ENCODE data around the gene RICTOR.

DNA sequence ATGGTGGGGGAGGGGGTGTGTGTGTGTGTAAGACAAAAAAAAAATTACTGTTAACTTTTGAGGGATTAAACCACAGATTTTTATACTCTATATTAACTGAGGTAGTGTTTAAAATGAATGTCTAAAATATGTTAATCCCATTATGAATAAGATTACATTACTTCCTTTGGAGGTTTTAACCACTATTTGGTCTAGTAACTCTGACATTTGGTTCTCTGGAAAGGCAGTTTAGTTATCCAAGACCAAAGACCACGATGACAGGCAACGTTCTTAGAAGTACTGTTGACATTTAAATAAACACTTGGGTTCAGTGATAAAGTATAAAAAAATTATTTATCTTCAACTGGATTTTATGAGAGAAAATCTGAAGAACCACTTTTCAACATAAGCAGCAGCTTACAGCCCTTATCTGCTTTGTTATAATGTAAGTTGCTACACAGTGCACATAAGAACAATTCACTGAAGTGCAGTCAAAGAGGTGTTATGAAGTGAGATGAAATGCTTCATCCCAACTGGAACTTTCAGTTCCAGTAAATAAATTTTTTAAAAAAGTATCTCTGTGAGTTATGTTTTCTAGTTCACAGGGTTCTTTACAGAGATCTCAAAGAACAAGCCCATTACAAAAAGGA lies 133.9 kb downstream of the RICTOR start:
- TF ChIP-seq, protein P1, sequence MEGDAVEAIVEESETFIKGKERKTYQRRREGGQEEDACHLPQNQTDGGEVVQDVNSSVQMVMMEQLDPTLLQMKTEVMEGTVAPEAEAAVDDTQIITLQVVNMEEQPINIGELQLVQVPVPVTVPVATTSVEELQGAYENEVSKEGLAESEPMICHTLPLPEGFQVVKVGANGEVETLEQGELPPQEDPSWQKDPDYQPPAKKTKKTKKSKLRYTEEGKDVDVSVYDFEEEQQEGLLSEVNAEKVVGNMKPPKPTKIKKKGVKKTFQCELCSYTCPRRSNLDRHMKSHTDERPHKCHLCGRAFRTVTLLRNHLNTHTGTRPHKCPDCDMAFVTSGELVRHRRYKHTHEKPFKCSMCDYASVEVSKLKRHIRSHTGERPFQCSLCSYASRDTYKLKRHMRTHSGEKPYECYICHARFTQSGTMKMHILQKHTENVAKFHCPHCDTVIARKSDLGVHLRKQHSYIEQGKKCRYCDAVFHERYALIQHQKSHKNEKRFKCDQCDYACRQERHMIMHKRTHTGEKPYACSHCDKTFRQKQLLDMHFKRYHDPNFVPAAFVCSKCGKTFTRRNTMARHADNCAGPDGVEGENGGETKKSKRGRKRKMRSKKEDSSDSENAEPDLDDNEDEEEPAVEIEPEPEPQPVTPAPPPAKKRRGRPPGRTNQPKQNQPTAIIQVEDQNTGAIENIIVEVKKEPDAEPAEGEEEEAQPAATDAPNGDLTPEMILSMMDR (IDR thresholded peaks at IDR 0.05; ENCODE audit: low read length): no peak
- no peak for TF ChIP-seq EZH2 (IDR thresholded peaks at IDR 0.05; ENCODE audit: borderline replicate concordance, low read length)
